Neuronal stem cell (in vitro differentiated cells): Measurements from ENCODE around the gene CEP128.

Experiments
- DNase-seq: peaks from one replicate; pipeline ENCODE4 v3.0.0-alpha.2; 2013; ENCODE audit warnings: low spot score
- H2AFZ ChIP-seq: one replicate; pipeline ENCODE4 v1.6.1; 2013; ENCODE audit warnings: mild to moderate bottlenecking, low read length, inconsistent platforms
- H2AK5ac ChIP-seq: 2 replicates; pipeline ENCODE4 v1.6.1; 2013; ENCODE audit warnings: low read depth, mild to moderate bottlenecking, inconsistent platforms, low read length, moderate library complexity, mixed read lengths
- H2BK120ac ChIP-seq: 2 replicates; pipeline ENCODE4 v1.6.1; 2013; ENCODE audit warnings: low read depth, mild to moderate bottlenecking, inconsistent platforms, low read length, moderate library complexity, mixed read lengths
- H2BK12ac ChIP-seq: one replicate; pipeline ENCODE4 v1.6.1; 2013; ENCODE audit warnings: low read length, inconsistent platforms
- H2BK15ac ChIP-seq: 2 replicates; pipeline ENCODE4 v1.6.1; 2013; ENCODE audit warnings: mild to moderate bottlenecking, low read length, inconsistent platforms, mixed read lengths
- H2BK5ac ChIP-seq: one replicate; pipeline ENCODE4 v1.6.1; 2013; ENCODE audit warnings: inconsistent platforms, mild to moderate bottlenecking, low read length, moderate library complexity
- H3K14ac ChIP-seq: one replicate; pipeline ENCODE4 v1.6.1; 2013; ENCODE audit warnings: low read length, inconsistent platforms
- H3K18ac ChIP-seq: 2 replicates; pipeline ENCODE4 v1.6.1; 2013; ENCODE audit warnings: low read length, inconsistent platforms
- H3K23ac ChIP-seq: 2 replicates; pipeline ENCODE4 v1.6.1; 2013; ENCODE audit warnings: low read depth, mild to moderate bottlenecking, mixed read lengths, low read length, inconsistent platforms; ENCODE audit not compliant: poor library complexity
- H3K27ac ChIP-seq: replicated peaks from 3 replicates; pipeline ENCODE4 v1.5.1; 2013; ENCODE audit warnings: low read length, inconsistent platforms
- H3K27me3 ChIP-seq, 3 experiments: 2 replicates each; pipeline ENCODE4 v1.6.1; 2013; ENCODE audit warnings: low read length in 3 of 3, mild to moderate bottlenecking in 2 of 3, inconsistent platforms in 1 of 3, low read depth in 1 of 3, mixed read lengths in 1 of 3, moderate library complexity in 1 of 3; ENCODE audit not compliant: control insufficient read depth in 3 of 3, insufficient read depth in 3 of 3
- H3K36me3 ChIP-seq, 2 donors: replicated peaks in 1 of 2; 2 replicates each; pipeline ENCODE4 v1.6.1; 2013; ENCODE audit warnings: low read length in 2 of 2; ENCODE audit not compliant: control insufficient read depth in 2 of 2, insufficient read depth in 2 of 2
- H3K4ac ChIP-seq: 2 replicates; pipeline ENCODE4 v1.6.1; 2013; ENCODE audit warnings: inconsistent platforms, mild to moderate bottlenecking, low read length, moderate library complexity
- H3K4me1 ChIP-seq, 2 donors: 1 replicate in 1 of 2; 2 replicates in 1 of 2; pipeline ENCODE4 v1.6.1; 2013; ENCODE audit warnings: low read length in 2 of 2, low read depth in 1 of 2; ENCODE audit not compliant: control insufficient read depth in 2 of 2, insufficient read depth in 1 of 2
- H3K4me2 ChIP-seq: one replicate; pipeline ENCODE4 v1.6.1; 2013; ENCODE audit warnings: mild to moderate bottlenecking, low read length, inconsistent platforms; ENCODE audit not compliant: insufficient read depth, poor library complexity, severe bottlenecking
- H3K4me3 ChIP-seq, 2 donors: 2 replicates each; pipeline ENCODE4 v1.5.1; 2013; ENCODE audit warnings: low read length in 2 of 2, mild to moderate bottlenecking in 2 of 2, inconsistent platforms in 1 of 2, moderate library complexity in 1 of 2
- H3K79me1 ChIP-seq: one replicate; pipeline ENCODE4 v1.6.1; 2013; ENCODE audit warnings: low read depth, mild to moderate bottlenecking, inconsistent platforms, low read length, moderate library complexity
- H3K9ac ChIP-seq: one replicate; pipeline ENCODE4 v1.6.1; 2013; ENCODE audit warnings: mild to moderate bottlenecking, low read depth, low read length, inconsistent platforms; ENCODE audit not compliant: poor library complexity
- H3K9me3 ChIP-seq, 2 donors: replicated peaks in 1 of 2; 2 replicates each; pipeline versions ENCODE3 to v1.6.1; 2013; ENCODE audit warnings: low read length in 2 of 2, mild to moderate bottlenecking in 2 of 2, inconsistent platforms in 1 of 2, low read depth in 1 of 2, mixed read lengths in 1 of 2, moderate library complexity in 1 of 2; ENCODE audit not compliant: control insufficient read depth in 2 of 2, insufficient read depth in 1 of 2
- H4K8ac ChIP-seq: one replicate; pipeline ENCODE4 v1.6.1; 2013; ENCODE audit warnings: low read depth, mild to moderate bottlenecking, inconsistent platforms, low read length, moderate library complexity
- H4K91ac ChIP-seq: one replicate; pipeline ENCODE4 v1.6.1; 2013; ENCODE audit warnings: low read length, low read depth, mild to moderate bottlenecking, inconsistent platforms; ENCODE audit not compliant: poor library complexity
- WGBS, 2 donors: extraction: QIAGEN DNeasy Blood & Tissue Kit; methylation state at CpG; one replicate each; pipeline ENCODE4 v1.1.7; 2013; ENCODE audit warnings: missing lambda C conversion rate in 2 of 2, mixed read lengths in 1 of 2; ENCODE audit not compliant: insufficient read length in 2 of 2, insufficient replicate concordance in 1 of 2; ENCODE audit errors: extremely low coverage in 2 of 2; 5-methylcytosine and 5-hydroxymethylcytosine counted together

The CEP128 gene

DNA sequence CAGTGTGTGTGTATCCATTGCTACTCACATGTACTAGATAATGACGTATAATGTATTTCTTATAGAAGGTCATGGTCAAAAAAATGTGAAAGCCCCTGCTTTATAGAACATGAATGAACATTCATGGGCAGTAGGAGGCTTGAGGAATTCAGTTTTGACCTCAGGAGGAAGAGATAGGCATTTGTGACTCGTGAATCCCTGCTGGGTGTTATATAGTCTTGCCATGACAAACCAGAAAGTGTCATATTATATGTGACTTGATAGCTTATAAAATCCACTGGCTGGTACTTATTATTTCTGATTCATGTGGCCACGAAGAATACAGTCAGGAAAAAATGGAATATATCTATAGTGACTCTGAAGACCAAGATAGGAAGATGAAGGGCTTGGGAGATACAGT lies 287.6 kb downstream of the CEP128 start:
- Histone ChIP-seq H3K4ac (no peak overlapping the region), H2BK12ac (no peak overlapping the region), H3K9me3 (no peaks in the 10 kb centered on the region), H2AFZ (no peak overlapping the region), H4K91ac (no peak overlapping the region), H3K27me3 (no peaks in the 10 kb centered on the region), H3K4me2 (no peak overlapping the region), H3K23ac (no peak overlapping the region), H2BK5ac (no peak overlapping the region), H3K4me3 (no peak overlapping the region), H3K79me1 (no peaks in the 10 kb centered on the region), H3K9ac (no peak overlapping the region), H2BK120ac (no peak overlapping the region), H4K8ac (no peak overlapping the region), H3K27ac (no peak overlapping the region), H3K18ac (no peak overlapping the region), H3K36me3 (no peaks in the 10 kb centered on the region), H3K4me1 (peaks cover 3% of the 10 kb centered on the region in 2 donors), H3K14ac (no peak overlapping the region), H2BK15ac (no peak overlapping the region), H2AK5ac (no peak overlapping the region)
- no CpG with 5 or more reads among the region's 3 CpGs for WGBS, 2 donors
- no peak for DNase-seq

DNA sequence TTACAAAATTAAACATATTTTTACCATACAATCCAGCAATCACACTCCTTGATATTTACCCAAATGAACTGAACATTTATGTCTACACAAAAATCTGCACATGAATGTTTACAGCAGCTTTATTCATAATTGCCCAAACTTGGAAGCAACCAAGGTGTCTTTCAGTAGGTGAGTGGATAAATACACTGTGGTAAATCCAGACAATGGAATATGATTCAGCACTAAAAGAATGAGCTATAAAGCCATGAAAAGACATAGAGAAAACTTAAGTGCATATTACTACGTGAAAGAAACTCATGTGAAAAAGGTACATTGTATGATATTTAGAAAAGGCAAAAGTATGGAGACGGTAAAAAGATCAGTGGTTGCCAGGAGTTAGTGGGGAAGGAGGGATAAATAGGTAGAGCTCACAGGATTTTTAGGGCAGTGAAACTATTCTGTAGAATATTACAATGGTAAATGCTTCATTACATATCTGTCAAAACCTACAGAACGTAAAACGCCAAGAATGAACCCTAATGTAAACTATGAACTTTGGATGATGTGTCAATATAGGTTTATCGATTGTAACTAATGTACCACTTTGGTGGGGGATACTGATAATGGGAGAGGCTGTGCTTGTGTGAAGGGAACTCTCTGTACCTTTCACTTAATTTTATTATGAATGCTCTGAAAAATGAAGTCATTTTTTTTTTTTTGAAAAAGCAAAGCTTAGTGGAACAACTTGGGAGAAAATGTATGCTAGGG lies 295.7 kb downstream of the CEP128 start:
- H2BK12ac ChIP-seq = no peak overlapping the region
- DNase-seq = no peak
- no peak overlapping the region for H3K18ac ChIP-seq
- H3K4ac ChIP-seq = no peak overlapping the region
- no peaks in the 10 kb centered on the region for H3K27me3 ChIP-seq
- no peaks in the 10 kb centered on the region for H3K36me3 ChIP-seq
- H3K4me1 ChIP-seq = peaks cover 0 to 5% of the 10 kb centered on the region in 2 donors
- H2AFZ ChIP-seq = no peak overlapping the region
- WGBS, 2 donors = no CpG with 5 or more reads among the region's 5 CpGs
- no peak overlapping the region for H3K4me2 ChIP-seq
- no peak overlapping the region for H3K4me3 ChIP-seq
- no peak overlapping the region for H2AK5ac ChIP-seq
- H3K23ac ChIP-seq = no peak overlapping the region
- no peak overlapping the region for H2BK120ac ChIP-seq
- no peak overlapping the region for H2BK5ac ChIP-seq
- H2BK15ac ChIP-seq = no peak overlapping the region
- H4K8ac ChIP-seq = no peak overlapping the region
- H3K27ac ChIP-seq = no peak overlapping the region
- no peaks in the 10 kb centered on the region for H3K9me3 ChIP-seq
- H3K9ac ChIP-seq = no peak overlapping the region
- H4K91ac ChIP-seq = no peak overlapping the region
- no peak overlapping the region for H3K14ac ChIP-seq
- no peaks in the 10 kb centered on the region for H3K79me1 ChIP-seq

DNA sequence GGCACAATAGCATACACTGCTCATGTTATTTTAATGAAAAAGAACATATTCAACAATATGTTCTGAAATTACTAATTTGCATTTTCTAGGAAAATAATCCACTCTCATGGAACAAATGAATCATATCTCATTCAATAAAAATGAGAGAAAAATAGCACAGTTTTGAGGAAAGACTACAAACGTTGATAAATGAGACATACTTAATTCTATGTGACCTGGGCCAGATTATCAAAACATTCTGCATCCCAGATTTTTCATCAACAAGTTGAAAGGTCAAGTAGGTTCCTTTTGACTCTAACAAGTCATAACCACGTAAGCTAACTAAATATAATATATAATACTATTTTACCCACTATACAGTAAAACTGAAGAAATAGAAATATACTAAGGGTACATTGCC lies 296.7 kb downstream of the CEP128 start:
- H3K9ac ChIP-seq = no peak overlapping the region
- no peak overlapping the region for H3K27ac ChIP-seq
- no peak overlapping the region for H3K14ac ChIP-seq
- H2AK5ac ChIP-seq = no peak overlapping the region
- no peak overlapping the region for H4K91ac ChIP-seq
- no peak overlapping the region for H3K4ac ChIP-seq
- H3K23ac ChIP-seq = no peak overlapping the region
- H3K9me3 ChIP-seq = no peaks in the 10 kb centered on the region
- H3K4me2 ChIP-seq = no peak overlapping the region
- H3K4me1 ChIP-seq = peaks cover 0 to 5% of the 10 kb centered on the region in 2 donors
- no peak overlapping the region for H2BK120ac ChIP-seq
- no peak overlapping the region for H2BK12ac ChIP-seq
- WGBS, 2 donors = no CpG with 5 or more reads among the region's 2 CpGs
- H3K79me1 ChIP-seq = no peaks in the 10 kb centered on the region
- no peak for DNase-seq
- no peak overlapping the region for H2BK15ac ChIP-seq
- H2AFZ ChIP-seq = no peak overlapping the region
- H4K8ac ChIP-seq = no peak overlapping the region
- no peaks in the 10 kb centered on the region for H3K36me3 ChIP-seq
- H3K27me3 ChIP-seq = no peaks in the 10 kb centered on the region
- no peak overlapping the region for H2BK5ac ChIP-seq
- no peak overlapping the region for H3K18ac ChIP-seq
- H3K4me3 ChIP-seq = no peak overlapping the region

DNA sequence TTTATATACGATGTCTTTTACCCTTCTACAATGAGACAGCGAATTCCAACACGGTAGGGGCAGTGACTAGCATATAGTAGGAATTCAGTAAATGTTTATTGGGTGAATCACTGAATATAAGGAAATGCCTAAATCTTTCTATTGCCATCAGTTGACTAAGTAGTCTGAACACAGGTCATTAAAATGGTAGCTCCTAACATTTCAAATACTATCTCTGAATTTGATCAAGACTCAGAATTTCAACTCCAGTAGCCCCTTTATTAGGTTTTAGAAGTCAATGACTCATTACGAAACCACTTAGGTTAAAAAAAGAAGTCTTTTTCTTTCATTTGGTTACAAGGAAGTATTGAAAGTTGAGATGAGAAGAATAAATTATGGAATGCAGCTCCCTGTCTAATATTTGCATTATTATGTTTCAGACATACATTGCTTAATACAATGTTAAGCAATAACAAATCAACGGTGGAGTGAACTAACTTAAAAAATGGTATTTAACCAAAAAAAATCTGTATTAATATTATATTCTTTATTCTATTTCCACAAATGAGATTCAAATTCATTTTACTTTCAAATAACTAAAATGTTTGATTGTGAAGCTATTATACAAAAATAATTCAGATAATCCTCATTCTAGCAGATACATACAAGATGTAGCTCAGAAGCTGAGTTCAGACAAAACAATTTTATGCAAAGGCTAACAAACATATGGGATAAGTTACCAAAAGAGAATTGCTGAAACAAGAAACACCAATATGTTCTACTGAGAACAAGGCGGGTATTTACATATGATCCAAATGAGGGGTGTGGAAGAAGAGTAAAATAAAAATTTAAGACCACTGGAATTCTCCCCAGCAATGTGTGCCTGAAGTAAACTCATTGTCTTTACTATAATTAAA lies 302.7 kb downstream of the CEP128 start:
- Histone ChIP-seq H2BK5ac (no peak overlapping the region), H3K4me2 (no peak overlapping the region), H3K4ac (no peak overlapping the region), H3K9me3 (no peaks in the 10 kb centered on the region), H3K36me3 (no peaks in the 10 kb centered on the region), H3K27ac (no peak overlapping the region), H2BK12ac (no peak overlapping the region), H2BK15ac (no peak overlapping the region), H4K8ac (no peak overlapping the region), H2AFZ (no peak overlapping the region), H3K23ac (no peak overlapping the region), H3K4me1 (peaks cover 0 to 1% of the 10 kb centered on the region in 2 donors), H3K14ac (no peak overlapping the region), H3K79me1 (no peaks in the 10 kb centered on the region), H3K4me3 (no peak overlapping the region), H2AK5ac (no peak overlapping the region), H3K27me3 (no peaks in the 10 kb centered on the region), H2BK120ac (no peak overlapping the region), H3K9ac (no peak overlapping the region), H3K18ac (no peak overlapping the region), H4K91ac (no peak overlapping the region)
- no peak for DNase-seq
- WGBS, 2 donors = no CpG with 5 or more reads among the region's 6 CpGs
